Thymus (tissue), 11 donors: ENCODE results near the gene ATP5PB. TPM values are rescaled to one million over a fixed set of nuclear protein-coding genes. Genes with fewer than 3 reads are reported as not detected.

Source experiments
- DNase-seq, 9 donors: peaks; one replicate each; pipeline ENCODE4 v3.0.0-alpha.2; 2013; ENCODE audit warnings: low spot score in 9 of 9, low read depth in 6 of 9, missing footprints in 1 of 9
- H3K27ac ChIP-seq, 2 donors: one replicate each; pipeline ENCODE4 v1.5.1; 2013; ENCODE audit warnings: control low read depth in 1 of 2, low read depth in 1 of 2, low read length in 1 of 2, mild to moderate bottlenecking in 1 of 2, moderate library complexity in 1 of 2
- H3K27me3 ChIP-seq, 2 donors: one replicate each; pipeline ENCODE4 v1.5.1; 2013; ENCODE audit warnings: low read length in 1 of 2; ENCODE audit not compliant: control insufficient read depth in 2 of 2, insufficient read depth in 1 of 2
- H3K36me3 ChIP-seq, 2 donors: one replicate each; pipeline ENCODE4 v1.5.1; 2013; ENCODE audit warnings: low read length in 1 of 2, mild to moderate bottlenecking in 1 of 2, moderate library complexity in 1 of 2; ENCODE audit not compliant: control insufficient read depth in 2 of 2, insufficient read depth in 2 of 2
- H3K4me1 ChIP-seq, 2 donors: one replicate each; pipeline ENCODE4 v1.5.1; 2013; ENCODE audit warnings: low read length in 2 of 2; ENCODE audit not compliant: control insufficient read depth in 2 of 2, insufficient read depth in 2 of 2
- H3K4me3 ChIP-seq, 2 donors: one replicate each; pipeline ENCODE4 v1.5.1; 2013; ENCODE audit warnings: low read length in 2 of 2, control low read depth in 1 of 2, mild to moderate bottlenecking in 1 of 2
- H3K9me3 ChIP-seq, 2 donors: one replicate each; pipeline ENCODE4 v1.5.1; 2013; ENCODE audit warnings: low read length in 1 of 2, mild to moderate bottlenecking in 1 of 2; ENCODE audit not compliant: control insufficient read depth in 2 of 2, insufficient read depth in 1 of 2
- WGBS: extraction: QIAGEN DNeasy Blood & Tissue Kit; methylation state at CpG from one replicate; pipeline ENCODE4 v1.1.7; 2013; 5-methylcytosine and 5-hydroxymethylcytosine counted together
- polyA plus RNA-seq: library from polyadenylated mRNA; stranded (reverse); fragments of 200-250 nt; gene quantifications from one replicate; pipeline ENCODE4 v1.2.3, GENCODE V29; 2013
- total RNA-seq: library from RNA; stranded (reverse); fragments of 120-200 nt; gene quantifications from one replicate; pipeline ENCODE4 v1.2.4, GENCODE V29; 2013
- donor health status: healthy.

The ATP5PB gene
- total and polyA plus RNA-seq, 2 donors, result 311 to 522 TPM

DNA sequence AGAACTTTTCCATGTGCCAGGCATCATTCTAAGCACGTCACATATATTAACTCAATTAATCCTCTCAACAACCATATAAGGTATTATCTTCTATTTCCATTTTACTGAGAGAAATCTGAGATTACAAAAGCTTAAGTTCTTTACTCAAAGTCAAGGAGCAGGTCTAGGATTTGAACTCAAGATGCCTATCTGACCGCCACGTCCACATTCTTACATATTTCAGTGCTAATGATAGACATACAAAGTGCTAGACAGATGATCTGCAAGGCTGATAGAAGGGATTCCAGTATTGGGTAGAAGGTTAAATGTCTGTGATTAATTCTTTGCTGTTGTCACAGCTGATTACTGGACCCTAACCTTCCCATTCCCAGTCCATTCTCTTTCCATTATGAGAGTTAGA is 4.4 kb downstream of the ATP5PB start:
- no peak for DNase-seq
- Histone ChIP-seq H3K4me1 (peaks cover 7 to 10% of the 10 kb centered on the region in 2 donors), H3K36me3 (peaks cover 17 to 47% of the 10 kb centered on the region in 2 donors), H3K27me3 (no peaks in the 10 kb centered on the region), H3K9me3 (peaks cover 0 to 3% of the 10 kb centered on the region in 2 donors), H3K27ac (no peak overlapping the region), H3K4me3 (no peak overlapping the region)
- 95% methylated on average over 3 of the region's 3 CpGs for WGBS

DNA sequence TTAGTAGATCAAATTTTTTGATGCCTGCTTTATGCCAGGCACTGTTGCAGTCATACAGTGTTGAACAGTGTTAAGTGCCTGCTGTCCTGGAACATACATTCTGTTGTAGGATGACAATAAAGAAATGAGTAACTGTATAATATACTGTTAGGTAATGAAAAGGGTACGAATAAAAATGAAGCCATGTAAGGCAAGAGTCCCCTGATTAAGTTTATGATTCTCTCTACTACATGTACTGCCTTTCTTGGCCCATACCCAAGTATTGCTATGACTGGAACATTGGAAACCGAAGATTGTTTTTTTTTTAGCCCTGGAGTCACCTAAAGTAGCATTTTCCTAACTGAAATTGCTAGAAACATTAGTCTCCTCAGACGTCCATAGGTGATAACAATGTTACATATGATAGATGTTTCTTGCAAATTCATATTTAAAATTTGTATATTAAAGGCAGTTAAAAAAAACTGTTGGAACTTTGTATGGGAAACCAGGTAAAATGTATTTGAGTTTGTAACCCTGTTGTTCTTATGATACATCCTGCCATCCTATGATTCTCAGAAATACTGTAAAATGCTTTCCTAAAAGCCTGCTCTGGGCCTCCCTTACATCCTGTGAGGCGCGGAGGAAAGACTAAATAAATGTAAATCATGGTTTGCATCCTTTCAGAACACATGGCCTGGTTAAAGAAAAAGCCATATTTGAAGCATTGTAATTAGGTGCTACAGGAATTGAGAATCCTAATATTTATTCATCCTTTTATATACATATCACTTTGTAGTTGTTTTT is 5.8 kb downstream of the ATP5PB start:
- H3K9me3 ChIP-seq, result no peaks in the 10 kb centered on the region
- H3K27ac ChIP-seq, result no peak overlapping the region
- H3K4me3 ChIP-seq, result no peak overlapping the region
- H3K36me3 ChIP-seq, result peaks cover 24 to 59% of the 10 kb centered on the region in 2 donors
- DNase-seq, result no peak
- peaks cover 3 to 7% of the 10 kb centered on the region in 2 donors for H3K4me1 ChIP-seq
- H3K27me3 ChIP-seq, result no peaks in the 10 kb centered on the region
- WGBS, result 87% methylated on average over 5 of the region's 5 CpGs

DNA sequence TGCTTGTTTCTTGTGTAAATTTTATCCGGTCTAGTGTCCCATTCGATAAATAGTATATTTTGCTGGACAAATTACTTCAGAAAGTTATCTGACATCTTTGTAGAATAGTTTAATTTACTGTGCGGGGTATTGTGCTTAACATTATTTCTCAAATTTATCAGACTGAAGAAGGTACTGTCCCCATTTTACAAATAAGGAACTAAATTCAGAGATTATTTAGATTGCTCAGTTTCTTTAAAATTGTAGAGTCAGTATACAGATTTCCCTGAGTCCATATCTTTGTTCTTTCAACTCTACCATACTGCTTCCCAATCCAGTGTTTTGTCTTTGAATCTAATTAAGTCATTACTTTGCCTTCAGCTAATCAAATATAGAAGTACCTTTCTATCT is 6.4 kb downstream of the ATP5PB start:
- 97% methylated on average over 3 of the region's 3 CpGs for WGBS
- Histone ChIP-seq H3K4me1 (peaks cover 0 to 3% of the 10 kb centered on the region in 2 donors), H3K27ac (no peak overlapping the region), H3K9me3 (no peaks in the 10 kb centered on the region), H3K27me3 (no peaks in the 10 kb centered on the region), H3K36me3 (peaks cover 24 to 60% of the 10 kb centered on the region in 2 donors), H3K4me3 (no peak overlapping the region)
- no peak for DNase-seq

DNA sequence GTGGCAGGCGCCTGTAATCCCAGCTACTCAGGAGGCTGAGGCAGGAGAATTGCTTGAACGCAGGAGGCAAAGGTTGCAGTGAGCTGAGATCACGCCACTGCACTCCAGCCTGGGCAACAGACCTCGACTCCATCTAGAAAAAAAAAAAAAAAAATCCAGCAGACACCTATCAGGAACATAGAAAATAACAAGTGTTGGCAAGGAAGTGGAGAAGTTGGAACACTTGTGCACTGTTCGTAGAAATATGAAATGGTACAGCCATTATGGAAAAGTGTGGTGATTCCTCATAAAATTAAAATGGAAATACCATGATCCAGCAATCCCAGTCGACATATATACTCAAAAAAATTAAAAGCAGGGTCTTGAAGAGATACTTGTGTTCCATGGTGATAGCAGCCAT is 12.5 kb downstream of the ATP5PB start:
- Histone ChIP-seq H3K27ac (no peak overlapping the region), H3K9me3 (no peaks in the 10 kb centered on the region), H3K4me3 (no peak overlapping the region), H3K36me3 (peaks cover 27 to 47% of the 10 kb centered on the region in 2 donors), H3K4me1 (no peaks in the 10 kb centered on the region), H3K27me3 (no peaks in the 10 kb centered on the region)
- 98% methylated on average over 6 of the region's 6 CpGs for WGBS
- DNase-seq, result no peak

DNA sequence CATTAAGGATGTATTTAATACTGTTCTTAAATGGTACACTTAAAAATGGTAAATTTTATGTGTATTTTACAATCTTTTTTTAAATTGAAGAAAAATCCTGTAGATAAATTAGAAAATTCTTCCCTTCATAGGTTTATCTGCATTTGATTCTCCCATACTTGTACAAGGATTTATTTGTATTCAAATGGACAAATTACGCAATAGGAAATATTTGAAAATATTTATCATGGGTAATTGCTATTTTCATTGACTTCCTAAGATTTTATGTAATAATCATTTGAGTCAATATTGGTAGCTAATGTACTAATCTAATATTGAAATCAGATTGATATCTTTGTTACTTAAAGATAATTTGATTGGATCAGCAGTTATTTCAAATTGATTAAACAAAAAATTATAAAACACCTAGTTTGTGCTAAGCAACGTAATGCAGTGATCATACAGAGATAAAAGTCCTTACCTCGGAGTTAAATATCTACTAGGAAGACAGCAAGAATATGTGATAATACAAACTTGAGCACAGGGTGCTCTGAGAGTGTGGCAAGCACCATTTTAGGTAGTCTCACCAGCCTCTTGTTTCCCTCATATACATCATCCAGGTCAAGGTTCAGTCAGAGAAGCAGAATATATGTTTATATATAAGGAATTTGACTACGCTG is 13.2 kb downstream of the ATP5PB start:
- H3K4me3 ChIP-seq, result no peak overlapping the region
- no peak overlapping the region for H3K27ac ChIP-seq
- H3K9me3 ChIP-seq, result no peaks in the 10 kb centered on the region
- H3K27me3 ChIP-seq, result no peaks in the 10 kb centered on the region
- DNase-seq, result no peak
- peaks cover 25 to 40% of the 10 kb centered on the region in 2 donors for H3K36me3 ChIP-seq
- WGBS, result 97% methylated on average over 4 of the region's 4 CpGs
- no peaks in the 10 kb centered on the region for H3K4me1 ChIP-seq

DNA sequence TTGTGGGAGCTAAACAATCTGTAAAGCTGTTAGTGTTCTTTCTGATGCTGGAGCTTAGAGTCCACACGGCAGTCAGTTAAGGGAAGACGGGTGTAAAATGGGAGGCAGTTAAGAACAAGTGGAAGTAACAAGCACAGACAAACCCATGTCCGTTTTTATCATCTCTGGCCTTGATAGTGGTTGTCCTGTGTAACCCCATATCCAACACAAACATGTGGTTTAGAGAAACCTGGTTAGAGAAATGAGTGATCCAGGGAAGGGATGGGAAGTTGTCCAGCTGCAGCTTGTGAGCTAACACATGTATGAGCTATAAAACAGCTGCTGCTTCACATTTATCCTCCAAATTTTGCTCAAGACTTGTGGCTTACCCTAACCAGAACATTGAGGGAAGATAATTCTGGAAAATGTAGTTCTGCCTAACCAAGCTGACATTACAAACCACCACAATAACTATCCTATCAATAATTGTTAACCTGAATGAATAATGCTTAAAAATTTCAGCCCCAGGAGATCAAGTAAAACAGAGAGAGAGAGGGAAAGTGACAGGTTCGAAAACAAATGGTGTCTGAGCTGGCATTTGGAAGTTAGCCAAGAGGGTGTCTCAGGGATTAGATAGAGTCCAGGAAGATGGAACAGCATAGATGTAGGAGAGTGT is 13.9 kb downstream of the ATP5PB start:
- H3K4me3 ChIP-seq, result no peak overlapping the region
- H3K4me1 ChIP-seq, result no peaks in the 10 kb centered on the region
- 84% methylated on average over 4 of the region's 4 CpGs for WGBS
- no peaks in the 10 kb centered on the region for H3K9me3 ChIP-seq
- no peaks in the 10 kb centered on the region for H3K27me3 ChIP-seq
- H3K27ac ChIP-seq, result no peak overlapping the region
- no peak for DNase-seq
- H3K36me3 ChIP-seq, result peaks cover 28 to 33% of the 10 kb centered on the region in 2 donors

DNA sequence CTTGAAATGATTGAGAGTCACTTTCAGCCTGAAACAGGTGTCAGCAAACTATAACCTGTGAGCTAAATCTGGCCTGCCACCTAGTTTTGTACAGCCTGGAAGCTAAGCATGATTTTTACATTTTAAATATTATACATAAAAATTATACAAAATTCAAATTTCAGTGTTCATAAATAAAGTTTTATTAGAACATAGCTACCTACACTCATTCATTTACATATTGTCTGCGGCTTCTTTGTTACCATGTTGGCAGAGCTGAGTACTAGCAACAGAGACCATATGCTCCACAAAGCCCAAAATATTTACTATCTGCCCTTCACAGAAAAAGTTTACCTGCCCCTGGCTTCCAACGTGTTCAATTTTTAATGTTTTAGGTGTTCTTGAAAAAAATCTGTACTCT is 16.5 kb downstream of the ATP5PB start:
- H3K4me1 ChIP-seq, result peaks cover under 1 to 9% of the 10 kb centered on the region in 2 donors
- no peak overlapping the region for H3K4me3 ChIP-seq
- WGBS, result 97% methylated on average over 2 of the region's 2 CpGs
- no peak for DNase-seq
- no peaks in the 10 kb centered on the region for H3K9me3 ChIP-seq
- no peaks in the 10 kb centered on the region for H3K27me3 ChIP-seq
- H3K36me3 ChIP-seq, result peaks cover 23 to 27% of the 10 kb centered on the region in 2 donors
- no peak overlapping the region for H3K27ac ChIP-seq

DNA sequence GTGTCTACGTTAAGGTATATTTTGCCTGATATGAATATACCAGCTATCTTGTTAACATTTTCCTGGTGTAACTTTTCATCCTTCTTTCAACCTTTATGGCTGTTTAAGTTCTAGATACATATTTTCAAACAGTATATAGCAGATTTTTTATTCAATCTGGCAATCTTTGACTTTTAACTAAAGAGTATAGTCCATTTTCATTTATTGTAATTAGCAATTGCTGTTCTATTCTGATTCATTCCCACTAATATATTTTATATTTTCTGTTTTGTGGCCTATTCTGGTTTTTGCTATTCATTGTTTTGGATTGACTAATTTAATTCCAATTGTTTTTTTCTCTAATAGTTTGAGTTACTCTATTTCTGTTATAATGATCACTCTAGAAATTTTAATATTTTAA is 17.2 kb downstream of the ATP5PB start:
- Histone ChIP-seq H3K36me3 (peaks cover 16 to 25% of the 10 kb centered on the region in 2 donors), H3K27ac (no peak overlapping the region), H3K9me3 (no peaks in the 10 kb centered on the region), H3K4me1 (peaks cover 8 to 14% of the 10 kb centered on the region in 2 donors), H3K27me3 (no peaks in the 10 kb centered on the region), H3K4me3 (no peak overlapping the region)
- WGBS, result 0% methylated on average over 1 of the region's 1 CpG
- no peak for DNase-seq
